Melanocyte of skin (primary cell): ENCODE measurements around the gene RPE. TPM values are rescaled to one million over a fixed set of nuclear protein-coding genes. Genes with fewer than 3 reads are reported as not detected.

ENCODE experiments used
- total RNA-seq, 2 donors: library from RNA; depleted of rRNA; stranded (reverse); fragments of >200 nt; gene quantifications; 2 replicates each; pipeline ENCODE4 v1.2.3, GENCODE V29; 2012

Gene RPE
- total RNA-seq, result 10 to 100 TPM; 74.7 to 91.2 TPM

DNA sequence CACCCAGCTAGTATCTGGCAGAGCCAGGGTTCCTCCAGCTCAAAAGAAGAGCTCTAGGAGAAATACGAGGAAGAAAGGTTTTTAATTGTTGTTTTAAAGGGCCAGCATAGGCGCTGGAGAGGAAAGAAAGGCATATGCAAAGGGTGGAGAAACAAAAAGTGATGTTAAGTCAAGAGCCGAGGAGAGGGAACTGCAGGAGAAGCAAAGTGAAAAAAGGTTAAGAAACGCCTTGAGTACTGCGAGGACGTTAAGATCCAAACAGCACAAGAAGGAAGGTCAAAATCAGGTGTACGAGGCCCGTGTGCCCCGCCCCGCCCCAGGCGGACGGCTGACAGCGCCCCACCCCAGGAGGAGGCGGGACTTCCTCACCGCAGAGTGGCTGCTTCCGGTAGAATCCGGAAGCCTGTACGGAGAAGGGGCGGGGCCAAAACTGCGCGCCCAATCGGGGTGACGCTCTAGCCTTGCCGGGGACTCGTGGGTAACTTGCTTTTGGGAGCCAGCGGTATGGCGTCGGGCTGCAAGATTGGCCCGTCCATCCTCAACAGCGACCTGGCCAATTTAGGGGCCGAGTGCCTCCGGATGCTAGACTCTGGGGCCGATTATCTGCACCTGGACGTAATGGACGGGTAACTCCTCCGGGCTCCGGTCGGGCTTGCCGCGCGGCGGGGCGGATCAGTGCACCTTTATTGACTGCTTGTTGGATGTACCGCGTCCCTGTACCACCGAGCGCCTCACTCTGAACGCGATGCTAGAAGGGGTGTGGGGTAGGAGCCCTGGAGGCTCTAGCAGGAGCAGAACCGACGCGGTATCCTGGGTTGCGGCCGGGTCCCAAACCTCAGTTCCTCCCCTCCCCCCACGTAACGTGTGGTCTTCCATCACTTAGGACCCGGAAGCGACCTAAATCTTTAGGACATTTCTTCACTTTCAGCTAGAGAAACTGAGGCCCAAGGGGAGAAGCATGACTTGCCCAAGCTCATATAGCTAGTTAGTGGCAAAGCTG, at the start of gene RPE:
Gene RPE, plus strand, starts transcription at position 481 of the 1,000 bp plus-strand sequence. Its CDS starts 24 bp downstream, at position 505.

Other genes starting within 250 kb of the RPE start
- gene UNC80, start 230.8 kb upstream of the RPE start, total RNA-seq, result under 1 TPM; under 0.01 to 0.34 TPM
- 10 to 100 TPM; 15.7 to 27.5 TPM for gene KANSL1L, start 168.8 kb downstream of the RPE start, total RNA-seq
- gene ACADL, start 222.8 kb downstream of the RPE start, total RNA-seq, result not detected